IPS-11a (cell line): Measurements from ENCODE around the gene ARL6.

Experiments
- H3K4me3 ChIP-seq: one replicate; pipeline ENCODE4 v1.5.1; 2013; ENCODE audit warnings: low read depth, low read length, control low read depth

The ARL6 gene

GRCh38 chr3:97764407-97765238, at the start of gene ARL6:
ARL6 (plus strand) TSS chr3:97764758; CDS start chr3:97768108, 3,350 bp downstream.
- peak within 1 kb of the TSS; percentile 76 for H3K4me3 ChIP-seq

- H3K4me3 ChIP-seq, result no peak overlapping the region
Observed at GRCh38 chr3:97719156-97719821, 45.3 kb upstream of the ARL6 start.

GRCh38 chr3:97720417-97720816, 44.1 kb upstream of the ARL6 start:
- H3K4me3 ChIP-seq, result no peak overlapping the region

GRCh38 chr3:97721446-97721845, 43.1 kb upstream of the ARL6 start:
- no peak overlapping the region for H3K4me3 ChIP-seq

GRCh38 chr3:97736928-97737327, 27.6 kb upstream of the ARL6 start:
- H3K4me3 ChIP-seq, result no peak overlapping the region

GRCh38 chr3:97738761-97739160, 25.8 kb upstream of the ARL6 start:
- H3K4me3 ChIP-seq, result no peak overlapping the region

- H3K4me3 ChIP-seq, result no peak overlapping the region
Observed at GRCh38 chr3:97742036-97742435, 22.5 kb upstream of the ARL6 start.

- H3K4me3 ChIP-seq, result no peak overlapping the region
Observed at GRCh38 chr3:97744289-97744688, 20.3 kb upstream of the ARL6 start.

GRCh38 chr3:97763586-97764406, 762 bp upstream of the ARL6 start:
- H3K4me3 ChIP-seq, result peak overlapping the region; percentile 76

GRCh38 chr3:97765336-97765735, 778 bp downstream of the ARL6 start:
- H3K4me3 ChIP-seq, result peak overlapping the region; percentile 76

GRCh38 chr3:97772926-97773325, 8.4 kb downstream of the ARL6 start:
- no peak overlapping the region for H3K4me3 ChIP-seq

GRCh38 chr3:97778152-97778551, 13.6 kb downstream of the ARL6 start:
- no peak overlapping the region for H3K4me3 ChIP-seq

GRCh38 chr3:97793420-97794019, 29.0 kb downstream of the ARL6 start:
- no peak overlapping the region for H3K4me3 ChIP-seq

GRCh38 chr3:97795951-97796350, 31.4 kb downstream of the ARL6 start:
- H3K4me3 ChIP-seq, result no peak overlapping the region

GRCh38 chr3:97804471-97804870, 39.9 kb downstream of the ARL6 start:
- H3K4me3 ChIP-seq, result no peak overlapping the region

GRCh38 chr3:97810779-97811390, 46.3 kb downstream of the ARL6 start:
- H3K4me3 ChIP-seq, result no peak overlapping the region

- H3K4me3 ChIP-seq, result no peak overlapping the region
Observed at GRCh38 chr3:97815149-97815917, 50.8 kb downstream of the ARL6 start.

GRCh38 chr3:97816811-97817210, 52.3 kb downstream of the ARL6 start:
- H3K4me3 ChIP-seq, result no peak overlapping the region

GRCh38 chr3:97817965-97818364, 53.4 kb downstream of the ARL6 start:
- H3K4me3 ChIP-seq, result no peak overlapping the region

- H3K4me3 ChIP-seq, result no peak overlapping the region
Observed at GRCh38 chr3:97820780-97821179, 56.2 kb downstream of the ARL6 start.
